Activated gamma-delta T cell treated with Interleukin-2 at 50 U/mL for 16 hours (primary cell): Measurements from ENCODE around the gene CTCFL.
"Not testable (repeated sequence)": the region's sequence is repeated elsewhere in the genome, so short reads cannot be mapped to it uniquely, and the experiment has no call there.

Source experiments
- DNase-seq: peaks from one replicate; pipeline ENCODE4 v3.0.0-alpha.2; 2020

CTCFL gene

DNA sequence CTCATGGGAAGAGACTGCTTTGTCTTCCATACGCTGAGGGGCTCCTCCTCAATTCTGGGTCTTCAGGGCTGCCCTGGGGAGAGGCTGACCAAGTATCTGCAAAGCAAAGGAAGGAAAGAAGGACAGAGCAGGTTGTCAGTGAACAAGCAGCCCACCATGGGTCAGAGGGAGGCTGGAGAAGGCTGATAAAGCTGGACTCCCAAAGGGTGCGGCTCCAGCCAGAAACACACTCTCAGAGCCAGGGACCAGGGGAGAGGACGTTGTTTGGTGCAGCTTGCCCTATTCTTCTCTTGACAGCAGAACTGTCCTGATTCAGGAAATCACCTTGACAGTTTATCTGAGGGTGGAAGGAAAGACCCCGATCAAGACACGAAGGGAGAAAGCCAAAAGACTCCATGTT lies 10.4 kb upstream of the CTCFL start:
- no peak for DNase-seq

DNA sequence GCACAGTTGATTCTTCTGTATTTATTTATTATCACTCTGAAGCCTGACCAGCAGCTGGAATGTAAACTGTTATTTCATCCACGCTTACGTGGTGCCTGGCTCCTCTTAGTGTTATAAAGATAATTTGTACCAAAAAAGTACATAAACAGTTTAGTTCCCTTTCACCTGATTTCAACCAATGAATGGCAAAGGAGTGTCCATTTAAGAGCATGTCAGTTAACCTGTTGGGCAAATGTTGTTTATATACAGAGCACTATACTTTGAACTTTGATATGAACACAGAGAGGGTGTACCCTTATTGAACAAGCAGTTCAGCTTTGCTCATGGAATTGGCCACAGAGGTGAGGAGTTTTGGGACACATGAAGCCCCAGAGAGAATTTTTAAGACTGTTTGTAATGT lies 7.2 kb upstream of the CTCFL start:
- no peak for DNase-seq

DNA sequence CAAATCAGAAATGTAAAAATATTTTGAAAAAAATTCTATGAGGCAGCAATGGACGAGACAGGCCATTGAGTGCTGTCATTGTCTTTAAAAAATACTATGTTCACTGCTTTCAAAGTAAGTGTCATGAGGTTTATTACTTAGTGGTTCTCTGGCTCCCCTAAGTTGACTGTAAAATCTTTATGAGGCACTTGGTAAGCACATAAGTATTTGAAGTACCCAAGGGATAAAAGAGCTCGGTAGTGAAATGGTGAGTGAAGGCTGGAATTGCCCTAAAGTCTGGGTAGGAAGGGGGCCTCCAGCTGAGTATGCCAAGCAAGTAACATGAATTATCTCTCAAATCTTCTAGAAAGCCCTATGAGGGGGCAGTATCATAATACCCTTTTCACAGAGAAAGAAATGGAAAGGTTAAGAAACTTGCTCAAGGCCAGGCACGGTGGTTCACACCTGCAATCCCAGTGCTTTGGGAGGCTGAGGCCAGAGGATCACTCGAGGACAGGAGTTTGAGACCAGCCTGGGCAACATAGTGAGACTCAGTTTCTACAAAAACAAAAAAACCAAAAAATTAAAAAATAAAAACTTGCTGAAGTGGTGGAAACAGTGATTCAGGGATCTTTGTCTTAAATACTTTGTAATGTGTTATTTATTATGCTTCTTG lies 5.5 kb upstream of the CTCFL start:
- DNase-seq: no peak

DNA sequence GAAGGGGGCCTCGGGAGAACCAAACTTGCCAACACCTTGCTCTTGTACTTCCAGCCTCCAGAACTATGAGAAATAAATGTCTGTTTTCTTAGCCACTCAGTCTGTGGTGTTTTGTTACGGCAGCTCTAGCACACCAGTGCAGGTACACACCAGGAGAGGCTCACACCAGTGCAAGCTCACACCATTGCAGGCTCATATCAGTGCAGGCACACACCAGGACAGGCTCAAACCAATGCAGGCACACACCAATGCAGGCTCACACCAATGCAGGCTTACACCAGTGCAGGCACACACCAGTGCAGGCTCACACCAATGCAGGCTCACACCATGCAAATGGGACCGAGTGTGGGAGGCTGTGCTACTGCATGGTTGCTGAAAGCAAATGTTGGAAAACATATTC lies 4.9 kb upstream of the CTCFL start:
- DNase-seq: no peak

DNA sequence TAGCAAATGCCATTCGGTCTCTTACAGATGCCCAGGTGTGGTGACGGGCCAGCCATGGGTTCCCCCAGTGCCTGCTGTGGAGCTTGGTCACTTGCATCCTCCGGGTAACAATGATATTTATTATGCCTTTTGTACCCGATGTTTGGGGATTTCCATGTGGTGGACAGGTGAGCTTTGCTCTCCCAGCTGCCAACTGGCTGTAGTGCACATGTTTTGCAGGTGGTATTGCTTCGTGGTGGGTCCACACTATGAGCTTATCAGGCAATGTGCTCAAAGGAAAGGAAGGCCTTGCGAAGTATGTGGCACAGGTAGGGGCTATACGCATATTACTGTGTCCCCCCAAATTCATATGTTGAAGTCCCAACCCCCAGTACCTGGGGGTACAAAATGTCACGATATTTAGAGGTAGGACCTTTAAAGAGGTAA lies 4.2 kb upstream of the CTCFL start:
- DNase-seq: no peak

DNA sequence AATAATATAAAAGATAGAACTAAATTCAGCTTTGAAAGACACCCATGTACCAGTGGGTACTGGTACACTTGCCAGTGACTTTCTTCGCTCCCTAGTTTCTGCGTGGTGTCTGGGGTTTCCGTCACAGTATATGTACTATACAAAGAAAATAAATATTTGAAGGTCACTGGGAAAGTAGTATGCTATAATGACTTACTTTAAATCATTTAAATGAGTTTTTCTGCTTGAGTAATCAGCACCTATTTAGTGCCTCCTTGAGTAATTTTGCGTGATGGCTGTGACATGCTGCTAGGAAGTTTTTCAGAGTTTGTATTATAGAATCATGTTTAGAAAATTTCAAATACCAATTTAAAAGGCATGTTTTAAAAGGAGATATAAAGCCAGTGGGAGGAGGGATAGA lies 3.2 kb upstream of the CTCFL start:
- no peak for DNase-seq

DNA sequence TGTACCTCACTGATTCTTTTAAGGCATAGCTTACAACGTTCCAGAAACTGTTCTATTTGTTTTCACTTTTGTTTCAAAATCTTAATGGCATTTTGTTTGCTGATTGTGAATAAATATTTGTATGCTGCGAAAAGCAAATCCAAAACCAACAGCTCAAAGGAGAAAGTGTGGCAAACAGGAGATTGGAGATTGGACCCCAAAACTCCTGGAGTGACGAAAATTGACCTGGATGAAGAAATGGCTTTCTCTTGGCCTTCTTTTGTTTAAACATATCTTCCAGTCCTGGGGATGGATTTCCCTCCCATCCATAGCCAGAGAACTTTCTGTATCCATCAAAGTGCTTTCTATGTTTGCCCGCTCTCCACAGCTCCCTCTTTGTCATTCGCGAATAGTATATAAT lies 2.8 kb upstream of the CTCFL start:
- DNase-seq: no peak

DNA sequence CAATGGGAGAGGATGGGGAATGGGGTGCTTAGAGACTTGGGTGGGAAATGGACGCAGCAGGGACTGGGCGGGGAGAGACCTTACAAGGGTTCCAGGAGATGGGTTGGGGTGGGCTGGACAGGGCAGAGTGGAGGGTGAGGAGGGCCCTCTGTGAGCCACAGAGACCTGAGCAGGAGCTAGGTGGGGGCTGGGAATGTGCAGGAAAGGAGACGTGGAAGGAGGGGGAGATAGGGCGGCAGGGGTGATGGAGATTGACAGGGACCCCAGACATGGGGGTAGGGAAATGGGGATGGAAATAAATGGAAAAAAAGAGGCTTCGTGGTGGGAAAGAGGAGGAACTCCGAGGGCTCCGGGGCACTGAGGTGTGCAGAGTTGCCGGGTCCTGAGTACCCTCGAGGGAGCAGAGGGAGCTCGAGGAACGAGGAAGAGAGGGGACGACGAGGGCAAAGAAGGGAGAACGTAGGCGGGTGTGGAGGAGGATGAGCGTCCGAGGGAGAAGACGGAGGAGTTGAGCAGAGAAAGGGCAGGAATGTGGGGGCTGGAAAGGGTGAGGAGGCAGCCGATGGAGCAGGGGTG lies 2.0 kb upstream of the CTCFL start:
- no peak for DNase-seq

DNA sequence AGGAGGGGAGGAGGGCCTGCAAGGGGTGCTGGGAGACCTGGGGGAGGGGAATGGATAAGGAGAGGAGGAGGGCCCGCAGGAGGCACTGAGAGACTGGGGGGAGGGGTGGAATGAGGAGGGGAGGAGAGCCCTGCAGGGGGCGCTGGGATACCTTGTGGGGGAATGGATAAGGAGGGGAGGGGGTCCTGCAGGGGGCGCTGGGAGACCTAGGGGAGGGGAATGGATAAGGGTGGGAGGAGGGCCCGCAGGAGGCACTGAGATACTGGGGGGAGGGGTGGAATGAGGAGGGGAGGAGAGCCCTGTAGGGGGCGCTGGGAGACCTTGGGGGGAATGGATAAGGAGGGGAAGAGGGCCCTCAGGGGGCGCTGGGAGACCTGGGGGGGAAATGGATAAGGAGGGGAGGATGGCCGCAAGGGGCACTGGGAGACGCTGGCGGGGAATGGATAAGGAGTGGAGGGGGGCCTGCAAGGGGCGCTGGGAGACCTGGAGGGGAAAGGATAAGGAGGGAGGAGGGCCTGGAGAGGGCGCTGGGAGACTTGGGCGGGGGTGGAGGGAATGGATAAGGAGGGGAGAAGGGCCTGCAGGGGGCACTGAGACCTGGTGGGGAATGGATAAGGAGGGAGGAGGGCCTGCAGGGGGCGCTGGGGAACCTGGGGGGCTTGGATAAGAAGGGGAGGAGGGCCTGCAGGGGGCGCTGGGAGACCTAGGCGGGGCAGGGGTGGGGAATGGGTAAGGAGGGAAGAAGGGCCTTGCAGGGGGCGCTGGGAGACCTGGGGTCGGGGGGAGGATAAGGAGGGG lies 1.3 kb upstream of the CTCFL start:
- DNase-seq: no peak

DNA sequence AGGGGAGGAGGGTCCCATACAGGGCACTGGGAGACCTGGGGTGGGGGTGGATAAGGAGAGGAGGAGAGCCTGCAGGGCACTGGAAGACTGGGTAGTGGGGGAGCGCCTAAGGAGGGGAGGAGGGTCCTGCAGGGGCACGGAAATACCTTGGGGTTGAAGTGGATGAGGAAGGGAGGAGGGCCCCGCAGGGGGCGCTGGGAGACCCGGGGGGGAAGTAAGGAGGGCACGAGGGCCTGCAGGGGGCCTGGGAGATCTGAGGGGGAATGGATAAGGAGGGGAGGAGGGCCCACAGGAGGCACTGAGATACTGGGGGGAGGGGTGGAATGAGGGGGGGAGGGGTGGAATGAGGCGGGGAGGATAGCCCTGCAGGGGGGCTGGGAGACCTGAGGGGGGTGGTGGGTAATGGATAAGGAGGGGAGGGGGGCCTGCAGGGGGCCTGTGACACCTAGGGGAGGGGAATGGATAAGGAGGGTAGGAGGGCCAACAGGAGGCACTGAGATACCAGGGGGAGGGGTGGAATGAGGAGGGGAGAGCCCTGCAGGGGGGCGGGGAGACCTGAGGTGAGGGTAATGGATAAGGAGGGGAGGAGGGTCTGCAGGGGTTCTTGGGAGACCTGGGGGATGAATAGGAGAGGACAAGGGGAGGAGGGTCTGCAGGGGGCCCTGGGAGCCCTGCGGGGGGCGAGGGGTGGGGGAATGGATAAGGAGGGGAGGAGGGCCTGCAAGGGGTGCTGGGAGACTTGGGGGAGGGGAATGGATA lies 567 bp upstream of the CTCFL start:
- DNase-seq: no peak

DNA sequence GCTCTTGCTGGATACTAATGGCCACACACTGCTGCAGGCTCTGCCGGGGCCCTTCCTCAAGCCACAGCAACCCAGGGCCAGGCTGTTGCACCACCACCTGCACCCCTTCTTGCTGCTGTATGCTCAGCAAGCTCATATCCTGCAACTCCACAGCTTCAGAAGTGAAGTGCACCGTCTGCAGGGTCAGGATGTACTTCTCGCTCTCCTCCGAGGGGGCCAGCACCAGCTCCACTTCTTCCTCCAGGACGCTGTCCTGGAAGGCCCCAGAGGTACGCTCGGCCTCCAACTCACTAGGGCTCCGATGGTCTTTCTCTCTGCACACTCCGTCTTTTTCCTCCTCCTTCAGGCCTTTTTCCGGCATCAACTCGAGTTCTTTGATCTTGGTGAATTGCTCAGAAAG lies 1.2 kb downstream of the CTCFL start:
- DNase-seq: no peak

DNA sequence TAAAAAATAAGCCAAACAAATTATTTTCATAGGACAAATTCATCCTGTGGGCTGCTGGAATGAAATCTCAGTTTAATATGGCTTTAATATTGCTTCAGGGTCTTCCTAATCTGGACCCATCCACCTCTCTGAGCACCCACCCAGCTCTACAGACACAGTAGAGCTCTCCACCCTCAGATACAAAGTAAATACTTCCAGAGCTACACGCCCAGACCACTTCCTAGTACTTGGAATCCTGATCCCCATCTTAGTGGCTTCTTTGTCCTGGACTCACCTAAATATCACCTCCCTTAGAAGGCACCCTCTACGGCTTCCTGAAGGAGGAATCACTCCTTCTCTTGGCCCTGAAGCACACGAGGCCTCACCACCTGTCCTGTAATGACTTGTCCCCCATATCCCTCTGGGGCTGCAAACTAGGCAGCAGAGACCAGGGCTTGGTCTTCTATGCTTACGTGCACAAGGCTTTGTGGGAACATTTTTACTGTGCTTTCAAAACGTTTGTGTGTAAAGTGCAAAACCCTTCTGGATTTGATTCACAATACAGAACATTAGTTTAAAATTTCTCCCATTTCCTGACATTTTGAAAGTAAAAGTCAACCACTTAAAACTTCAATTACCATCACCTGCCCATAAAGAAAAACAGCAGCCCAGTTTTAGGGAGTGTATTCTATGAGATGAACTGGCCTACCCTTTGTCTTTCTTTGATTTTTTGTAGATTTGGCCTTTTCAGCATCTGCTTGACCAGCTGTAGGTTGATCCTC lies 2.4 kb downstream of the CTCFL start:
- no peak for DNase-seq

DNA sequence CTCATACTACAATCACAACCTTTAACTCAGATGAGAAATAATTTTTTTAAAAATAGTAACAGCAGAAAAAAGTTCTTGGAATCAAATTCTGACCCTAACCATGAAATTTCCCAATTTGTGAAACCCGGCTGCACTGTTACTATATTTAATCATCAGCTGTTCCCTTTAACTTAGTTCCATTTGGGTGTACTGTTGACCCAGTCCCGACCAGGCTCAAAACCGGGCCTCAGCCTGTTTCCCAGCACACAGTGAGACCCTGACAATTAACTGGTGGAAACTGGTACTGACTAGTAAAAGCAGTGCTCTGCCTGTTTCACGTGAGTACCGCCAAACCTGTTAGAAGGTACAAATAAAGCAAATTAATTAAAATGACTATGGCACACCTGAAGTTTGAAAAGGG lies 7.0 kb downstream of the CTCFL start:
- no peak for DNase-seq

DNA sequence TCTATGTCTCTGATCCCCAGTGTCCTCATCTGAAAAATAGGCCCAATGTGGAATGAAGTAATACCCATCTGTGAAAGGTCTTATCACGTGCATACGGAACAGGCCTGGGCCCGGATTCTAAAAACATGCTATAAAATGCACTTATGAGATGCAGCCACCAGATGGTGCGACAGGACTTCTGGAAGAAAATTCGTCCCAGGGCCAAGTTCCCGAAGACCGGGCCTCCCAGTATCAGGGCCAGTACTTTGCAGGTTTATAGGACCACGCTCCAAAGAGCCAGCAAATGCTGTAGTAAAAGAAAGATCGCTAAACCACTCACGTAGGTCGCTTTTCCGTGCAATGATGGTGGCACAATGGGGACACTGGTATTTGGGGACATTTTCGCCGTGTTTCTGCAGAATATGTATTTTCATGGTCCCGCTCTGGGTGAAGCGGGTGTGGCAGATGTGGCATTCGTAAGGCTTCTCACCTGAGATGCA lies 10.6 kb downstream of the CTCFL start:
- no peak for DNase-seq

DNA sequence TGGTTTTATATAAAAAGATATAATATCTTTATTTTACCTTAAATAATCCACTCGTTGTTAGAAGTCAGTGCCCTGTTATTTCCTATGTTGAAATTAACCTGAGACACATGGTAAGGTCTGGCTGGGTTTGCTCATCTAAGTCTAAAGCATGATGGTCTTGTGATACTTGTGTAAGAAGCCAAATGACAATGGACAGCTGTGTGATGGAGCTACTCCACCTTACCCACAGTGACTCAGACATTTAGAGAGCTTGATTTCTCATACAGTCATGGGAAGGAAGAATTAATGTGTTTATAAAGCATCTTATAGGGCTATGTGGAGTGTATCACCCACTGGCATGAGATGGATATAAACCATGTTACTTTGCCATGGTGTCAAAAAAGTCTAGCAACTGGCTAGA lies 11.7 kb downstream of the CTCFL start:
- no peak for DNase-seq

DNA sequence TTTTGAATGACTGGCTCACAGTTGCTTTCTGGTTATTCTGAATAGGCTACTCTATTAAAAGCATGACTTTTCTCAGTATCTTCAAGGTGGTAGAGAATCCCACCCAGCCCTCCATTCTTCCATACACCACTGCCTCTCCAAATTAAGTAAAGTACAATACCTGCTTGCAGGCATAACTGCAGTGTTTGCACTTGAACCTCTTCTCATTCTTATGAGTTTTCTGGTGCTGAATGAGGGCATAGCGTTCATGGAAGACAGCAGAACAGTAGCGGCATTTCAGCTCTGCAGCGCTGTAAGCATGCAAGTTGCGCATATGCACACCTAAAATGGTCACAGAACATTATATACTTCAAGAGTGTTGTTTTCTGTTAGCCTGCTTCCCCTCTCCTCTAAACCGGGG lies 12.5 kb downstream of the CTCFL start:
- DNase-seq: no peak

DNA sequence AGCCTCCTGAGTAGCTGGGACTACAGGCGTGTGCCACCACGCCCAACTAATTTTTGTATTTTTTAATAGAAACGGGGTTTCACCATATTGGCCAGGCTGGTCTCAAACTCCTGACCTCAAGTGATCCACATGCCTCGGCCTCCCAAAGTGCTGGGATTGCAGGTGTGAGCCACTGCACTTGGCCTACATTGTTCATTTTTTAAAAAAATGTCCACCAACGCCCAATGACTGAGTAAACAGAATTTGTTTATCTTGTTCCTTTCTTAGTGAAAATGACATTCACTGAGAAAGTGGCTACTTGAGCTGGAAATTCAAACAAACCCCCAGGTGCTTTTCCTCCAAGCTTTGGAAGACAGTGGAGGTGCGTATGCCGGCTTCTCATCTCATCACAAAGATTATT lies 13.2 kb downstream of the CTCFL start:
- DNase-seq: not testable (repeated sequence)

DNA sequence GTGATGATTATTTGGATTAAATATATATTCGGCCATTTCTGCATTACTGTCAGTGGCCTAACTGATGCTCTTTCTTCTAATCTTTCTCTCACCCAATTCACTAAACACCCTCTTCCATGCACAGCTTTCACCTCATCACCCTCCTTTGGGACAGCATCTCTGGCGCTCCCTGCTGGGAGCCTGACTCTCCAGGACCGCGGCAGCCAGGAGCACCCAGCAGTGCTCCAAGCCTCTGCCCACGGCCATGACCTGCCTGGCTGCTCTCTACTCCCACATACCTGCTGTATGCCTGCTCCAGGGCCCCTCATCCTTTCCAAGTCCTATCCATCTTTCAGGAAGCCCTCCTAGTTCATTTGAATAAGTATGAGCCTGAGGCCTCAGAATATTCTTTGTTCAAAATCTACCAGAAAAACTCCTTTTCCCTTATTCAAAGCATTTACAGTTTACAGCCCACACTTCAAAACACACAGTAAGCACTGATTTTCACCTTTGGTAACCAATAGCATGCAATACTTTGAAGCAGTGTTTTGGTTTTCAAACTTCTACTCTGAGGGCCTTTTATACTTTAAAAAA lies 15.2 kb downstream of the CTCFL start:
- DNase-seq: no peak

DNA sequence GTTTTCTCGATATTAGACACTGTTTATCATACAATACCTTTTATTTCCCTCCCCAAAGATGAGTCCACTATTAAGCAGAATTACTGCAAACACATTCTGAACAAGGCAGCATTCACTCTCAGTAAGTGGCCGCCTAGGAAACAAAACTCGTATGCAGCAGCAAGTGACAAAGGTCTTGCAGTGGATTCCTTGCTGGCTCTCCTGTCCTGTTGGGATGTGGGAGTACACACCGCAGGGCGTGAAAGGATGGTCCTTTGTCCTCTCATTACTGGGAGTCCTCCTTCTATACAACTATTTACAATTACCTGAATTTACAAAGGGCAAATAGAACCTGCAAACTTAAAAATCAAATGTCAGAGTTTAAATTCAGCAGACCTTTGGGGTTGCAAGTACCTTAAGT lies 16.1 kb downstream of the CTCFL start:
- DNase-seq: no peak

DNA sequence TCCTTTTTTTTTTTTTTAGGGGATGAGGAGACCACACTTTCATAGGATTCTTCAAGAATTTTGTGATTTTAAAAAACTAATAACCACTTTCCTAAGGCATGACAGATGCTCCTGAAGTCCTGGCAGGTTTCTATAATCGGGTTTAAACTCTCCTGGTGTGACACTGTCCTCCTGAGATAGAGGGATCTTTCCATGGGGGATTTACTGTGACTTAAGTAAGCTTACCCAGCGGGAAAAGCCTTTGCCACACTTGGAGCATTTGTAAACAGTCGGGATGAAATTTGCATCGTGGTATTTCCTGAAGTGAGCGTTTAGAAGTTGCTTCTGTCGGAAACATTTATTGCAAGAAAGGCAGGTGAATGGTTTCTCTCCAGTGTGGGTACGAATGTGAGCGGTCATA lies 16.6 kb downstream of the CTCFL start:
- no peak for DNase-seq

DNA sequence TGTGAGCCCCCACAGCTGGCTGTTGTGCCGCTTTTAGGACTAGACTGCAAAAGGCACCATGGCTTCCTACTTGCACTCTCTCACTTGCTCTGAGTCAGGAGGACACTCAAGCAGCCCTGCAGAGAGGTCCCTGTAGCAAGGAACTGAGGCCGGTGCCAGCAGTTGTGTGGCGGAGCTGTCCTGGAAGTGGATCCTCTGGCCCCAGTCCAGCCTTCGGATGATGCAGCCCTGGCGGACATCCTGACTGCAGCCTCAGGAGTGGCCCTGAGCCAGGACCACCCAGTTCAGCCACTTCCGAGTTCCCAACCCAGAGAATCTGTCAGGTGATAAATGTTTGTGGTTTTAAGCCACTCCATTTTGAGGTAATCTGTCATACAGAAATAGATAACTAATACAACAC lies 17.5 kb downstream of the CTCFL start:
- DNase-seq: no peak

DNA sequence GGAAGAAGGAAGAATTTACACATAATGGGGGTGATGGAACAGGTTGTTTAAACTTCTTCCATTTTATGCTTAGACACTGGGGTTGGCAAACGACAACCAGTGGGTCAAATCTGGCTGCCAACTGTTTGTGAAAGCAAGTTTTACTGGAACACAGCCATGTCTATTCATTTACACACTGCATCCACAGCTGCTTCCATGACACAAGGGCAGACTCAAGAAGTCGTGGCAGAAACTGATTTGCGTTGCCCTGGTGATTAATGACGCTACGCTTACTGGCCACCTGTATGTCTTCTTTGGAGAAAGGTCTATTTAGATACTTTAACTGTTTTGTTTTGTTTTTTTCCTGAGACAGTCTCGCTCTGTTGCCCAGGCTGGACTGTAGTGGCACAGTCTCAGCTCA lies 19.0 kb downstream of the CTCFL start:
- DNase-seq: no peak
